Stimulated activated CD4-positive, alpha-beta T cell treated with anti-CD3 and anti-CD28 coated beads, TNF-alpha, amount 100 ng/mL, for 4 hours (primary cell): Measurements from ENCODE around the gene UNKL.

Source experiments
- DNase-seq, 3 experiments: peaks; one replicate each; pipeline ENCODE4 v3.0.0-alpha.2; 2020; ENCODE audit warnings: low read depth in 3 of 3

Gene UNKL

DNA sequence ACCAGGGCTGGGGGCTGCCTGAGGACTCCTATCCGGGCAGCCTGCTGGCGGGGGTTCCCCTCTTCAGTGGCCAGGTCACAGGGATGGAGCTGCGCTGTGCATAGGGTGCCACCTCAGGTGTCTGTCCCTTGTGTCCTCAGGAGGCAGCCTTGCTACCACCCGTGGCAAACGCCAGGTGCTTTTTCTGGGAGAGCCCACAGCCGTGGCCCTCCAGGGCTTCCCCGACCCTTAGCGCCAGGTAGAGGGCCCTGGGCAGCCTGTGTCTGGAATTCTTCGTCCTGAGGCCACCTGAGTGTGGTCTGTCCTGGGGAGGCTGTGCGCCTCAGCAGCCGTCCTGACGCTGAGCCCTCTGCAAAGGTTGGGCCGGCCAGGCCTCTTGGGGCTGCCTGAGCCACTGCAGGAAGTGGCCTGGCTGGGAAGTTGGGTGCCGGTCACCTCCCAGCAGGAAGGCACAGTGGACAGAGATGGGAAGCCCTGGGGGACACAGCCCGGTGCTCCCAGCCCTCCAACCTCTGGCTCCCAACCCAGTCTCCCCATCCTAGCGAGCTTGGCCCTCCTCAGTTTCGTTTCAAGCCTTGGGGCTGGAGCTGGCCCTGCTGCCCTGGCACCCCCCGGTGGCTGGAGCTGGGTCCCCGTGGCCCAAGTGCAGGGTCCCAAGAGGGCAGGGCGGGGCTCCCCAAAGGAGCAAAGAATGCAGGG lies 88.7 kb downstream of the UNKL start:
- no peak for DNase-seq

DNA sequence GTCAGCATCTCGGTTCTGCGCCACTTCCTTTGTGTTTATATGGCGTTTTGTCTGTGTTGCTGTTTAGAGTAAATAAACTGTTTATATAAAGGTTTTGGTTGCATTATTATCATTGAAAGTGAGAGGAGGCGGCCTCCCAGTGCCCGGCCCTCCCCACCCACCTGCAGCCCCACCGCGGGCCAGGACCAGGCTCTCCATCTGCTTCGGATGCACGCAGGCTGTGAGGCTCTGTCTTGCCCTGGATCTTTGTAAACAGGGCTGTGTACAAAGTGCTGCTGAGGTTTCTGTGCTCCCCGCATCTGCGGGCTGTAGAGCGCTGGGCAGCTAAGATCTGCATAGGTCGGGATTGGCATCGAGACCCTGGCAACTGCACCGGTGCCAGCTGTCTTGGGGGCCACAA lies 89.2 kb downstream of the UNKL start:
- DNase-seq: no peak

DNA sequence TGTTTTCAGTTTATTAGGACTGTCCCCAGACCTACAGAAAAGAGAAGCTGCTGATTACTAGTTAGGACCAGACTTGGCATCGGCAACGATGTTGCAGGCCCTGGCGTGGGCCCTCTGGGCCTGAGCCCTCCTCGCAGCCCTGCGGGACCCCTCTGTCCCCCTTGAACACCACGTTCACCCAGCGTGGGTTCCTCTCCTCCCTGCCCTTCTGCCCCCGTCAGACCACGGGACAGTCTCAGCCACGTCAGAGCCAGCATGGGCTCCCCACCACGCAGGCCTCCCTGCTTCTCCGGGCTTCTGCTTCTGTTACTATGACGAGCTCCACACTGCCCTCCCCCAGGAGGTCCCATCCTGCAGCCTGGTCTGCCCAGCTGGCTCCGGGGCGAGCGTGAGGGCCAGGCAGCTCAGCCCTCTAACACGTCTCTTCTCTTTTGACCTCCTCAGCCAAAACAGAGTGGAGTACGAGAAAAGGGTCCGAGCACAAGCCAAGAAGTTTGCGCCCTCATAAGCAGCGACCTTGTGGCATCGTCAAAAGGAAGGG lies 90.1 kb downstream of the UNKL start:
- DNase-seq: no peak

DNA sequence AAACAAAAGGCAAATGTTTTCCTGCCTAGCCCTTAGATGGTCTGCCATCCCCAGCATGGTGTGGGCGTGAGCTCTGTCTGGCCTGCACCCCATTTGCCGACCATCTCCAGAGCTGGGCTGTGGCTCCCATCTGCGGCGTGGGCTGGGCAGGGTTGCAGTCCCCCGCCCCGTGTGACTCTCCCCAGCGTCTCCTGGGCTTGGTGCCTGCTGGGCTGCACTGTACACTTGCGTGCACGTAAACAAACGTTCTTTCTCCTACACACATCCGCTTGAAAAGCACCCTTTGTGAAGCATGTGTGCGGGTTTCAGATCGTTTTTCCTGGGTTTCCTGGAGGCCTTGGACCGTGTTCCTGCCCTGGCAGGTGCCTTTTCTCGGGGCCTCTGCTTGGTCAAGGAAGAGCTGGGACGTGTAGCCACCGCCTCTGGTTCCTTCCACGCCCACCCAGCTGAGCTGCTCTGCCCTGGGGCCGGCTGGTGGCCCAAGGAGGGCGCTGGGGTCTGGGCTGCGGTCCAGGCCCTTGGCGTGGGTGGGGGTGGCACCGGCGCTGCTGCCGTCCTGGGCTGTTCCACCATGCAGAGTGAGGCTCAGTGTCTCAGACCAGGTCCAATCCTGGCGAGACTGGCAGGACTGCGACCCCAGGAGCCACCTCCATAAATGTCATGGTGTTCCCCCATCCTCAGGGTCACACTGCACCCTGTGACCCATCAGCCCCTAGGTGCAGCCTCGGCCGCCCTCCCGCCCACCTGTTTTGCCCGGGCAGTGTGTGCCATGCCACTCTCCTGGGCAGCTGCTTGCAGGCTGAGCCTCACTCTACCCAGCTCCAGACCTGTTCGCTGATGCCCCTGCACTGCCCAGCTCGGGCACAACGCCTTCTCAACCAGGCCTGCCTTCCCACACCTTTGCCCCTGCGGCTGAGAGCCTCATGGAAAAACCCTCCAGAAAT lies 90.9 kb downstream of the UNKL start:
- no peak for DNase-seq

DNA sequence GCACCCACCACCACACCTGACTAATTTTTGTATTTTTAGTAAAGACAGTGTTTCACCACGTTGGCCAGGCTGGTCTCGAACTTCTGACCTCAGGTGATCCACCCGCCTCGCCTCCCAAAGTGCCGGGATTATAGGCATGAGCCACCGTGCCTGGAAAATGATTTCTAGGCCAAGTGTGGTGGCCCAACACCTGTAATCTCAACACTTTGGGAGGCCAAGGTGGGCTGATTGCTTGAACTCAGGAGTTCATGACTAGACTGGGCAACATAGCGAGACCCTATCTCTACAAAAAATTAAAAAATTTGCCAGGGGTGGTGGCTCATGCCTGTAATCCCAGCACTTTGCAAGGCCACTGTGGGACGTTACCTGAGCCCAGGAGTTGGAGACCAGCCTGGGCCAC lies 92.1 kb downstream of the UNKL start:
- DNase-seq: no peak

DNA sequence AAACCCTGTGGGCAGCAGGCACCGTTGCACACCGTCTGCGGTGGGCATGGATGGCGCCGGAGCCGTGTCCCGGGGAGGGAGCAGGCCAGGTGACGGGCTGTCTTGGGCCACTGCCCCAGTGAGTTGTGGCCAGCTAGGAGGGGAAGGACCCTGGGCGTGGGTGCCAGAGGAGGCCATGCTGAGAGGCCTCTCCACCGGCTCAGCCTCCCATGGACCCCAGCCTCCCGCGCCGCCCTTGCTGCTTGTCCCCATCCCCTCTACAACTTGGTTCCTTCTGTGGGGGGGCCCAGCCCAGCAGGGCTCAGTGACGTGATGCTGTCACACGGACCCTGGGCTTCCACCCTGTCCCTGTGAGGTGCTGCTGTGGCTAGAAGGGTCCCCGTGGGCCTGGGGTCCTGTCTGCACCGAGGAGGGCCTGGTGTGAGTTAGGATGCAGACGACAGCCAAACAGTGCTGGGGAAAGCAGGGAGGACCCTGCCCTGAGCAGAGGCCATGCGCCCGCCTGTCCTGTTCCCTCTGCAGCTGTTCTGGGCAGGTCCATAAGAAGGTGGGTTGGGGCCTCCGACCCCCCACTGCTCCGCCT lies 93.8 kb downstream of the UNKL start:
- no peak for DNase-seq

DNA sequence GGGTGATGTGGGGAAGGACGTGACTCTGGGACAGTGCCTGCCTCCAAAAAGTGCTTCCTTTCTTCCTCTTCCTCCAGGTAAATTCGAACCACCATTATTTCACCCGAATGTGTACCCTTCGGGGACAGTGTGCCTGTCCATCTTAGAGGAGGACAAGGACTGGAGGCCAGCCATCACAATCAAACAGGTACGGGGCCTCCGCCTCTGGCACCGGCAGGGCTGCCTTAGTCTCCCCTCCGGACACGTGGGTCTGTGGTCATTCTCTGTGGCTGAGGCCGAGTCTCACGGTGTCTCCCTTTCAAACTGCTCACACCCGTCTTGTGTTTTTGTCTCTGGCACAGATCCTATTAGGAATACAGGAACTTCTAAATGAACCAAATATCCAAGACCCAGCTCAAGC lies 94.4 kb downstream of the UNKL start:
- no peak for DNase-seq

DNA sequence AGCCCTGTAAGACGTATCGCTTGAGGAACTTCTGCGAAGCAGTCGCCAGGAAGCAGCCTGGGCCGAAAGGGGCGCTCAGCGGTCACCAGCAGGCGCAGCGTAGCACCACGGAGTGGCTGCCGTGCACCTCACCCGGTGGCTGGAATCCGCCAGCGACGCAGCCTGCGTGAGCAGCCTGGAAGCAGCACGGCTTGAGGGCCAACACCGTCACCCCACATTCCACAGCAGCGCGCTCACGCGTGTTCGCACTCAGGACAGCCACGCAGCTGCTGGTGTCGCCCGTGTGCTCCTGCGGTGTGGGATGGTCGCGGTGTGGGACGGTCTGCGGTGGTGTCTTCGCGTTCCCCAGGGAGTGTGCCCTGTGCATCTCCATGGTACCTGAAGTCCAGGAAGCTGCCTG lies 95.5 kb downstream of the UNKL start:
- no peak for DNase-seq

DNA sequence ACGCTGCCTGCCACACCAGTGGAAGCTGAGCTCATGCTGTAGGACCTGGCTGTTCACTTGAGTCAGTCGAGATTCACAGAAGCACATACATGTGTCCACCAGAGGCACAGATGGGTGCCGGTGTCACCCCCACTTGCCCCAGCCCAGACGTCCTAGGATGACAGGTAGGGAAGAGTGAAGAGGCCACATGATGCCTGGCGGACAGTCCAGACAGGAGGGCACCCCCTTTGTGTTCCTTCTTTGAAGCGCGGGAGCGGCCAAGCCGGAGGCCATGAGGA lies 96.3 kb downstream of the UNKL start:
- no peak for DNase-seq

DNA sequence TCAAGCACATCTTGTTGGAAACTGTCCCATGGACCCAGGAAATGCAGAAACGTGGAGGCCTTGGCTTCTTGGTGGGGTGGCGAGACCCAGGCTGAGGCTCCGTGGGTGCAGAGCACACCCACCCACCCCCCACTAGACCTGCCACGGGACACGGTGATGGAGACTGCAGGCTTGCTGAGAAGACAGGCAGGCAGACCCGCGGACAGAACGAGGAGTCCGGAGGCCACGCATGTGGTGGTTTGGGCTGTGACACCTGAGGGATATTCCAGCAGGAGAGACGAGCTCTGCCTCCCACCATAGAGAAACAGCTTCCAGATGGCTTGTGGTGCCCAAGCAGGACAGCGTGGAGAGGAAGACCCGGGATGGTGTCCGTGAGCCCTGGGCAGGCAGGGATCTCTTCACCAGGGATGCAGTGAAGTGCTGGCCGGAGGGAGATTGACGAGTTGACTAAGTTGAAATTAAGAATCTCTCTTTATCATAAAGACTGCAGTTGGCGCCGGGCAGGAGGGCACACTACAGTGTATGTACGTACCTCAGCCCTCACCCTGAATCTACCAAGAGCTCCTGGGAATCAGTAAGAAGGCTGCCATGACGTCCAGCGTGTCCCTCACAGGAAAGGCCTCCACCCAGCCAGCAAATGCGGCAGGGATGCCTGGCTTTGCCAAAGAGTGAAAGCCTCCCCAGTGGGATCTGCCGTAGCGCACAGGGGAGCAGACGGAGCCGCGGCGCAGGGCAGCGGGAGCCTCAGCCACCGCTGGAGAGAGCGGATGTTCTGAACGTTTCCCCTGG lies 96.8 kb downstream of the UNKL start:
- DNase-seq: no peak

DNA sequence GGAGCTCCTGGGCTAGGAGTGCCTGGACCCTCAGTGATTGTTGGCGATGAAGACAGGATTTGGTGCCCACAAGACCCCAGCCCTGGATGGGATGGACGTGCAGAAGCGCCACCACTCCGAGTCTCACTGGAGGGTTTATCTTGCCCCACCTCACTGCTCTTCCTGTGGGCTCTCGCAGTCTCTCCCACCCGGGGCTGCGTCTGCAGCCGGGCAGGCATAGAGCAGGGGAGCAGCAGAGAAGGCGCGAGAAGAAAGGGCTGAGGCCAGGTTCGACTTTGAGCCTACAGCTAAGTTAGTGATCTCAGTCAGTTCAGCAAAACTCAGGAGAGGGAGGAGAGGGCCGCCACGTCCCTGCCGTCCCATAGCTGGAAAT lies 98.5 kb downstream of the UNKL start:
- no peak for DNase-seq

DNA sequence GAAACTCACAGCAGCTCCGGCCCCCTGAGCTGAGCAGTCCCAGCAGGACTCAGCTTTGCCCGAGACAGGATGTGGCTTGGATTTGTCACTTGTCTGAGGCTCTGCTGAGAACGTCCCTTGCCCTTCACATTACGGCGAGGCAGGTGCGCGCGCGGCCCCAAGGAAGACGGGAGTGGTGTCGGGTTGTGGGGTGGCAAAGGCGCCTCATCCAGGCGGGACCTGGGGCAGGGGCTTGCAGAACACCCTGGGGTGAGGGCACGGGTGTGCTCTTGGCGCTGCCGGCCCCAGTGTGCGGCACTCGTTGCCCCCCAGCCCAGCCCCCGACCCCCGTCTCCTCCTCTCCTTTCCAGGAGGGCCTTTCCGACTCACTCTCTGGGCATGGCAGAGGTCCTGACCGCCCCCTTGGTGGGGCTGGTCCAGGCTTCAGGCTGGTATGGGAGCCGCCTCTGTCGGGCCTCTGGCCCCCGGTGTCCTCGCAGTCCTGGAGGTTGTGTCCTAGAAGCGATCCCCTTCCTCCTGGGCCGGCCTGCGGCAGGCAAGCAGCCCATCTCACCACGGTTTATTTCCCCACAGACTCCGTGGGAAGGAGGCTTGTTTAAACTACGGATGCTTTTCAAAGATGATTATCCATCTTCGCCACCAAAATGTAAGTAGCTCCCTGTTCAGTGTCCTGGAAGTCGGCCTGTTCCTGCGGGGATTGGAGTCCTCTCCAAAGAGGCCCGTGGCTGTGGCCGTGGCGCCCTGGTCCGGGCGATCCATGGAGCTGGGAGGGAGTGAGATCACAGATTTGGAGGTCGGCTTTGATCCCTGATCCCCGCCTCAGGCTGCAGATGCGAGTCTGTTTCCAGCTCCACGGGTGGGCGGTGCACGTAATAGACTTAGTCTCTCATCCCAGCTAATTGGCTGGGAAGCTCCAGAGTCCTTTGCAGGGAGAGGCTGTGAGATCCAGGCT lies 99.1 kb downstream of the UNKL start:
- DNase-seq: no peak

DNA sequence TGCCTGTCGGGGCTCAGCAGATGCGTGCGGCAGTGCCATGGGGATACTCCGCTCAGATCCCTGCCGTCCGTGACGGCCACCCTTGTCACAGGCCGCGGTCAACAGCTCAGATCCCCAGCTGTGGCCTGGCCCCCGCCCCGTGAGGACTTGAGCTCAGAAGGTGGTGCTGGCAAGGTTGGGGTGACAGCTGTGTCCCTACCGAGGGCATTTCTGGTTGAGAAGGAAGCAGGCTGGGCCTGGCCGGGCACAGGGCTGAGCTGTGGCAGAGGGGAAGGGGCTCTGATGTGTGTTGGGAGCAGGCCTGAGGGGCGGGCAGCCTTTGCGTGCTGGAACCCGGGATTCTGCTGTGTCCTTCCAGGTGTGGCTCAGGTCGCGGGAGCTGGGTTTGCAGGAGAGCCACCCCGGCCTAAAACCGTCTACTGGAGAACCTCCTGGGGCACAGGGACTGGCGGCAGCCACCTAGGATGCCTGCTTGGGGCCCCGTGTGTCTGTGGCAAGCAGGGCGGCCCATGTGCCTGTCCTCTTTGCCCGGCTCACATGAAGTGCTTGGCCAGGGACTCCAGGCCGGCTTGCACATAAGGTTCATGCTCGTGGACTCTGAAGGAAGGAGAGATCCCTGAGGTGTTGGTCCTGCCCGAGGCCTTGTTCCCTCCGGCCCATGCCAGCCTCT lies 100.0 kb downstream of the UNKL start:
- DNase-seq: no peak

DNA sequence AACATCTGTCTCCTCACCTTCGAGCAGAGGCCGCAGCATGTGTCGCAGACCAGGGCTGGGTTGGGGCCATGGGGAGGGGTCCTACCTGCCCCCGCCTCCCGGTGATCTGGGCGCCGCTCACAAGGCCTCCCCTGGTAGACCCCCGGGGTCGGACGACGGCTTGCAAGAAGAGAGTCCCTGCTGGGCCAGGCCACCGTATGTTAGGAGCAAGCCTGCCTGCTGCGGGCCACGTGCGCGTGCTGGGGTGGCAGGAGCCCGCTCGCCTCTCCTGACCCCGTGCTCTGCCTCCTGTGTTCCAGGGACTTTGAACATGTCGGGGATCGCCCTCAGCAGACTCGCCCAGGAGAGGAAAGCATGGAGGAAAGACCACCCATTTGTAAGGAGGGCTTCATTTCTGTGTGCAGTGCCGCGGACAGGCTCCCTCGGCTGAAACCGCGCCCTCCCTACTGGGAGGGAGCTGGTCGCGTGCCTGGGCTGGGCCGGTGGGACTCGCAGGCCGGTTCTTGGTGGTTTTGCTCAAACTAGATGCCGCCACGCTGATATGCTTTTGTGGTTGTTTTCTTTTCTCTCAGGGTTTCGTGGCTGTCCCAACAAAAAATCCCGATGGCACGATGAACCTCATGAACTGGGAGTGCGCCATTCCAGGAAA lies 100.7 kb downstream of the UNKL start:
- DNase-seq: no peak
